ENCODE results near the gene PSMD2.

- TF ChIP-seq POLR2AphosphoS5 (IDR thresholded peaks at IDR 0.05) = no peak
- TF ChIP-seq CTCF (IDR thresholded peaks at IDR 0.05; ENCODE audit: poor library complexity, severe bottlenecking) = no peak
- TF ChIP-seq REST (IDR thresholded peaks at IDR 0.05; ENCODE audit: borderline replicate concordance) = no peak
- no peak for TF ChIP-seq EZH2 (IDR thresholded peaks at IDR 0.05; ENCODE audit: borderline replicate concordance, insufficient read depth, low read length, poor library complexity, severe bottlenecking)
These were observed 54.5 kb downstream of the PSMD2 start for GRCh38 chr3:184353546-184353941.

Measured in neural cell (in vitro differentiated cells).